Upper lobe of right lung (tissue), 1 donor: ENCODE data around the gene OR8D1. TPM values are rescaled to one million over a fixed set of nuclear protein-coding genes. Genes with fewer than 3 reads are reported as not detected.

Experiments
- ATAC-seq: fragments of 200-7000 bp; cut with Tn5 transposase; one replicate; pipeline ENCODE4 v1.9.1; 2020; ENCODE audit warnings: mild to moderate bottlenecking, moderate library complexity
- DNase-seq: peaks from one replicate; pipeline ENCODE4 v3.0.0-alpha.2; 2020
- H3K27ac ChIP-seq: fragments of 200-600 bp; one replicate; pipeline ENCODE4 v1.8.0; 2022
- H3K27me3 ChIP-seq: fragments of 200-600 bp; one replicate; pipeline ENCODE4 v1.8.0; 2022; ENCODE audit warnings: mild to moderate bottlenecking
- H3K36me3 ChIP-seq: fragments of 200-600 bp; one replicate; pipeline ENCODE4 v1.8.0; 2022
- H3K4me1 ChIP-seq: fragments of 200-600 bp; one replicate; pipeline ENCODE4 v1.8.0; 2022
- H3K4me3 ChIP-seq: fragments of 200-600 bp; one replicate; pipeline ENCODE4 v1.8.0; 2022; ENCODE audit warnings: mild to moderate bottlenecking
- H3K9me3 ChIP-seq: fragments of 200-600 bp; one replicate; pipeline ENCODE4 v1.8.0; 2022
- intact Hi-C: fragments of 100-400 bp; cut with DNase I; formaldehyde crosslinking; loops from one replicate; pipeline ENCODE4 v1.11.0; 2022
- total RNA-seq: library from RNA; stranded (reverse); fragmentation: NEBNext Ultra II Directional; extraction: Animal tissue kit (Norgen Biotek cat#: 25700); gene quantifications from one replicate; pipeline ENCODE4 v1.2.1, GENCODE V29; 2021
- TF ChIP-seq, protein P1 (sequence below): fragments of 200-600 bp; IDR thresholded peaks from one replicate; pipeline ENCODE4 v1.8.0; 2022; ENCODE audit warnings: antibody characterized with exemption
- donor health status: DM: no; HTN: yes; CAD: no; lungs with severe emphysema.

Gene OR8D1
- total RNA-seq, 1 donor from 2014 or later, result not detected

DNA sequence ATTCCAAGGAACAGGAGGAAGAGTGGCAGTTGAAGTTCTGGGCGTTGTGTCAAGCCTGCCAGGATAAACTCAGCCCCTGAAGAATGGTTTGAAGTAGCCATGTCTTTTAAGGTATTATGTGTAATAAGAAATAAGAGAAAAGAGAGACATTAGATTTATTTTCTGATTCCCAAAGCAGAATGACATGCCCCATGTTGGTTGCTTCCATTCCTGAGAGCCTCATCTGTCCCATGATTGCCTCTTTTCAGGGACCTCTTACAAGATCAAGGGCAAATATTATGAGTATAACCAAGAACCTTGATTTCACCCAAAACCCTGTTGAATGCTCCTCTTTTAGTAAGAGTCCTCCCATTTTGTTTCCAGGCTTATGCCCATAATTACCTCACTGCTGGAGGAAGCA lies 6.3 kb upstream of the OR8D1 start, which contains the start of gene OR8D2:
OR8D2 (minus strand) TSS at position 101 of the 400 bp plus-strand sequence; CDS start at position 101, 0 bp downstream.
- DNase-seq, result no peak
- ATAC-seq, result no peak
- Histone ChIP-seq H3K36me3 (no peaks in the 10 kb centered on the region), H3K4me1 (no peaks in the 10 kb centered on the region), H3K27ac (no peak within 1 kb of the TSS), H3K27me3 (peaks cover 4% of the 10 kb centered on the region), H3K4me3 (no peak within 1 kb of the TSS), H3K9me3 (no peaks in the 10 kb centered on the region)
- TF ChIP-seq, protein P1, sequence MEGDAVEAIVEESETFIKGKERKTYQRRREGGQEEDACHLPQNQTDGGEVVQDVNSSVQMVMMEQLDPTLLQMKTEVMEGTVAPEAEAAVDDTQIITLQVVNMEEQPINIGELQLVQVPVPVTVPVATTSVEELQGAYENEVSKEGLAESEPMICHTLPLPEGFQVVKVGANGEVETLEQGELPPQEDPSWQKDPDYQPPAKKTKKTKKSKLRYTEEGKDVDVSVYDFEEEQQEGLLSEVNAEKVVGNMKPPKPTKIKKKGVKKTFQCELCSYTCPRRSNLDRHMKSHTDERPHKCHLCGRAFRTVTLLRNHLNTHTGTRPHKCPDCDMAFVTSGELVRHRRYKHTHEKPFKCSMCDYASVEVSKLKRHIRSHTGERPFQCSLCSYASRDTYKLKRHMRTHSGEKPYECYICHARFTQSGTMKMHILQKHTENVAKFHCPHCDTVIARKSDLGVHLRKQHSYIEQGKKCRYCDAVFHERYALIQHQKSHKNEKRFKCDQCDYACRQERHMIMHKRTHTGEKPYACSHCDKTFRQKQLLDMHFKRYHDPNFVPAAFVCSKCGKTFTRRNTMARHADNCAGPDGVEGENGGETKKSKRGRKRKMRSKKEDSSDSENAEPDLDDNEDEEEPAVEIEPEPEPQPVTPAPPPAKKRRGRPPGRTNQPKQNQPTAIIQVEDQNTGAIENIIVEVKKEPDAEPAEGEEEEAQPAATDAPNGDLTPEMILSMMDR, result no peak
- intact Hi-C loops, result no loop called here

DNA sequence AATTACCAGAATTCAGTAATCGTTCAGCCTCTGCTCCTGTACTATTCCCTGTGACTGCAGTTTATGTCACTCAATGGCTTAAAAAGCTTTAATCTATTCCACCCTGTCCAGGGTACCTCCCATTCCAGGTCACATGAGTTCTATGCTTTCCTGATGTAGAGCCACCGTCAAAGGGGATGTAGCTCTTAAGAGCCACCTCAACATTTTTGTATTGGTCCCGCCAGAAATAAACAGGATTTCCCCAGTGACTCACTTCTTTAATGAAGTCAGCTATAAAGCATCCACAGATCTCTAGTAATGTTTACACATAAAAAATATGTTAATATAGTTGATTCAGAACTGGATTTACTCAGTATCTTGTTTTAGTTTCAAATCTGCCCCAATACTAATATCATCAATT lies 1.3 kb upstream of the OR8D1 start:
- H3K36me3 ChIP-seq, result no peaks in the 10 kb centered on the region
- H3K9me3 ChIP-seq, result no peaks in the 10 kb centered on the region
- no peaks in the 10 kb centered on the region for H3K4me1 ChIP-seq
- no peaks in the 10 kb centered on the region for H3K27me3 ChIP-seq
- intact Hi-C loops, result no loop called here
- no peak overlapping the region for H3K4me3 ChIP-seq
- DNase-seq, result no peak
- H3K27ac ChIP-seq, result no peak overlapping the region
- no peak for ATAC-seq
- TF ChIP-seq, protein P1, result no peak

DNA sequence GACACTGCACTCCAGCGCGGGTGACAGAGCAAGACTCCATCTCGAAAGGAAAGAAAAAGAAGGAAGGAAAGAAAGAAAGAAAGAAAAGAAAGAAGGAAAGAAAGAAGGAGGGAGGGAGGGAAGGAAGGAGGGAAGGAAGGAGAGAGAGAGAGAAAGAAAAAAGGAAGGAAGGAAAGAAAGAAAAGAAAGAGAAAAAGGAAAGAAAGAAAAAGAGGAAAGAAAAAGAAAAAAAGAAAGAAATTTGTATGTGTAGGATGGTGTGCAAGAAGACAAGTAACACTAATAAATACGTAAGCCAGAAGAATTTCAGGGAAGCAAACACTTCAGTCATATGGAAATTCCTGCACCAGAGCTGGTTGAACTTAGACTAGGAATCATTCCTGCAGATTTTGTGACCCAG lies 618 bp downstream of the OR8D1 start:
- no peaks in the 10 kb centered on the region for H3K9me3 ChIP-seq
- TF ChIP-seq, protein P1, result no peak
- no peak overlapping the region for H3K27ac ChIP-seq
- no peaks in the 10 kb centered on the region for H3K27me3 ChIP-seq
- H3K4me1 ChIP-seq, result no peaks in the 10 kb centered on the region
- intact Hi-C loops, result no loop called here
- no peak overlapping the region for H3K4me3 ChIP-seq
- no peak for ATAC-seq
- DNase-seq, result no peak
- H3K36me3 ChIP-seq, result no peaks in the 10 kb centered on the region

DNA sequence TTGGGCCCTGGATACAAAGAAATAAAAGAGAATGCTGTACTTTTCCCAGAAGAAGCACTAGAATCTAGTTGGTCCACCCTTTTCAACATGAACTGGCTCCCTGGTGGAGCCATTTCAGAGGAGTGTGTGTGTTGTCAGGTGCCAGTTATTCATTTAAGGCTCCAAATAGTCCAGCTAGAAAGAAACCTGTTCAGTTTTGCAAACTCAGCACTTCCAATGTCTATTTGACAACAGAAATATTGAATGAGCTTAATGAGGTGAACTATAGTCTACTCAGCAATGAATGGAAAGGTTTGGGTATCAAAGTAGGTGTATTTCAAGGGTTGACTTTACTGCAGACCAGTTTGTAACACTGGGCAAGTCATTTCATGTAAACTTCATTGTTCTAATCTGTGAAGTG lies 2.1 kb downstream of the OR8D1 start:
- Histone ChIP-seq H3K27me3 (no peaks in the 10 kb centered on the region), H3K9me3 (no peaks in the 10 kb centered on the region), H3K36me3 (no peaks in the 10 kb centered on the region), H3K4me1 (no peaks in the 10 kb centered on the region), H3K27ac (no peak overlapping the region), H3K4me3 (no peak overlapping the region)
- intact Hi-C loops, result no loop called here
- ATAC-seq (no peak), DNase-seq (no peak)
- TF ChIP-seq, protein P1, result no peak

DNA sequence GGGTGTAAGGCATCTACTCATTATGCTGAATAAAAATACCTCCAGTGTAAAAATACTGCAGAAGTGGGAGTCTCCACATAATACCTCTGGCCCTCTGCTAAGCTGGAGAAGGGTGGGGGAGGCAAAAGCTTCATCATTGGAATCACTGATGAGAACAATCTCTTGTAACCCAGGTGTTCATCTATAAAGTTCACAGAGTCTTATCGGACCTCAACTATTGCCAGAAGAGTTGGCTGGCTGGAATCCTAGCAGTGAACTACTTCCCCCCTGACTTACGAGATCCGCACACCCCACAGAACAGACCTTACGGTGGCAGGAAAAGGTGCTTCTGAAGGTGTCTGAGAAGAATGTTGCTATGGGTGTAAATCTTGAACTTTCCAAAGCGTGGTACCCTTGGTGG lies 2.5 kb downstream of the OR8D1 start:
- Histone ChIP-seq H3K27me3 (no peaks in the 10 kb centered on the region), H3K27ac (no peak overlapping the region), H3K4me3 (no peak overlapping the region), H3K9me3 (no peaks in the 10 kb centered on the region), H3K36me3 (no peaks in the 10 kb centered on the region), H3K4me1 (no peaks in the 10 kb centered on the region)
- intact Hi-C loops, result no loop called here
- DNase-seq (no peak), ATAC-seq (no peak)
- TF ChIP-seq, protein P1, result no peak

DNA sequence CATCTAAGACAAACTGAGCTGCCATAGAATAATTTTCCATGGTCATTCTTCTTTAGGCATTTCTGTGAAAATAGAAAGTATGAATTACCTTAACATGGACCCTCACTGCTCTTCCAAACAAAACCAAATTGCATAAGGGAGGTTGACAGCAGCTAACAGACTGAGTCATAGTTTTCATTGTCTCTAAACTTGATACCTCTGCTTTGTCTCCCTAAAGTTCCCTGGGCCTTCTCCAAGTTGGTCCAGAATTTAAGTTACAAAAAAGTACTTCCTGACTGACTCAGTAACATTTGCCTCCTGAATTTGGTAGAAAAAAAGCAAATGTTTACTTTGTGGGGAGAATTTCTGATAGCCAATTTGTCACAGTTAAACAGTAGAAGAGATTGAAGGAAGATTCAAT lies 3.0 kb downstream of the OR8D1 start:
- Histone ChIP-seq H3K27me3 (no peaks in the 10 kb centered on the region), H3K36me3 (no peaks in the 10 kb centered on the region), H3K9me3 (no peaks in the 10 kb centered on the region), H3K4me3 (no peak overlapping the region), H3K4me1 (no peaks in the 10 kb centered on the region), H3K27ac (no peak overlapping the region)
- no peak for DNase-seq
- intact Hi-C loops, result no loop called here
- TF ChIP-seq, protein P1, result no peak
- ATAC-seq, result no peak
